Measurements from ENCODE around the gene EPRS1. TPM values are rescaled to one million over a fixed set of nuclear protein-coding genes. Genes with fewer than 3 reads are reported as not detected.

Gene EPRS1
- total and polyA plus RNA-seq, 10 donors = 34.6 to 72.2 (median 58.3) TPM

- WGBS, 5 donors = 66 to 99% (median 80%) methylated on average over 4 of the region's 4 CpGs
- Histone ChIP-seq H3K4me3 (no peak overlapping the region), H3K27ac (no peak overlapping the region), H3K9me3 (no peaks in the 10 kb centered on the region), H3K4me1 (no peaks in the 10 kb centered on the region), H3K27me3 (replicated peaks in 1 of 7) (no peaks in the 10 kb centered on the region), H3K36me3 (peaks cover 8 to 100% (median 82%) of the 10 kb centered on the region in 6 donors)
- TF ChIP-seq POLR2A (IDR thresholded peaks at IDR 0.05) = no peak
- no peak for TF ChIP-seq POLR2AphosphoS5 (IDR thresholded peaks at IDR 0.05)
- no peak for TF ChIP-seq CTCF (IDR thresholded peaks at IDR 0.05 in 8 of 11, conservative IDR thresholded peaks at IDR 0.05 in 3 of 11)
- intact Hi-C loops (cut with DNase I; ENCODE audit: low total_unique reads) = no loop called here
- DNase-seq = no peak
Measured at GRCh38 chr1:219999821-220000220, 46.5 kb downstream of the EPRS1 start.

Other genes with a start within 250 kb of the EPRS1 start
- gene SLC30A10, start 117.9 kb downstream of the EPRS1 start, total RNA-seq = not detected
- gene SLC30A10, start 117.9 kb downstream of the EPRS1 start, polyA plus RNA-seq = under 1 TPM in 1 of 3 donors, not detected in 2; 0.03 TPM
- 10 to 100 TPM; 15.9 to 25.8 (median 19.9) TPM for gene BPNT1, start 43.3 kb upstream of the EPRS1 start, total RNA-seq
- 10 to 100 TPM; 15.3 to 25.5 (median 16.3) TPM for gene BPNT1, start 43.3 kb upstream of the EPRS1 start, polyA plus RNA-seq
- gene IARS2, start 47.6 kb upstream of the EPRS1 start, total RNA-seq = 10 to 100 TPM; 38.7 to 52.8 (median 41.6) TPM
- gene IARS2, start 47.6 kb upstream of the EPRS1 start, polyA plus RNA-seq = 10 to 100 TPM; 16.0 to 25.2 (median 20.1) TPM
- 10 to 100 TPM; 26.3 to 48.7 (median 41.1) TPM for gene RAB3GAP2, start 225.9 kb upstream of the EPRS1 start, total RNA-seq
- gene RAB3GAP2, start 225.9 kb upstream of the EPRS1 start, polyA plus RNA-seq = 1 to 10 TPM; 6.5 to 7.9 (median 6.6) TPM

All from spleen (tissue), 11 donors.